Neural progenitor cell (in vitro differentiated cells): Measurements from ENCODE around the gene ARHGEF5.
"Not testable (repeated sequence)": the region's sequence is repeated elsewhere in the genome, so short reads cannot be mapped to it uniquely, and the experiment has no call there.

ENCODE experiments used
- CTCF ChIP-seq: fragments of 200-600 bp; sonication (generic); IDR thresholded peaks from 2 replicates; pipeline ENCODE4 v1.5.1; 2017; ENCODE audit warnings: antibody characterized with exemption, mild to moderate bottlenecking
- EZH2 ChIP-seq: fragments of 200-600 bp; sonication (generic); IDR thresholded peaks from 2 replicates; pipeline ENCODE4 v1.6.1; 2017; ENCODE audit warnings: antibody characterized with exemption, mild to moderate bottlenecking, moderate library complexity

- TF ChIP-seq EZH2, CTCF: not testable (repeated sequence)
These were observed 12.0 kb downstream of the ARHGEF5 start for GRCh38 chr7:144367250-144367649.
